Measurements from ENCODE around the gene LRWD1. TPM values are rescaled to one million over a fixed set of nuclear protein-coding genes. Genes with fewer than 3 reads are reported as not detected.

LRWD1 gene
- total and polyA plus RNA-seq, 9 of the 15 experiments (the other 6 are each of a cell fraction or from before 2014, with no cell fraction given), result 0.61 to 66.0 (median 33.2) TPM

- H3K9me3 ChIP-seq (replicated peaks; ENCODE audit: control insufficient read depth, insufficient read depth, low read depth, low read length), result no peaks in the 10 kb centered on the region
- 95% methylated on average over 35 of the region's 40 CpGs for WGBS (ENCODE audit: insufficient coverage, low coverage, missing lambda C conversion rate)
- H3K36me3 ChIP-seq (ENCODE audit: control insufficient read depth, insufficient read depth, low read length), result peaks cover 43% of the 10 kb centered on the region; the same call in 2 of the 3 replicates
- no peak overlapping the region for H2AFZ ChIP-seq (ENCODE audit: low read depth, low read length)
- in situ Hi-C loops (cut with MboI) (loop anchor here (25.0 kb wide), 2 partner anchors 105 to 205 kb away; partner anchors contain the start of genes POLR2J2, POLR2J3, SPDYE2 and SPDYE2B), intact Hi-C loops (cut with micrococcal nuclease) (no loop called here)
- ChIA-PET CTCF (ENCODE audit: low intra/inter-chr PET ratio) (no interaction called here), POLR2A (interaction anchor here (0.6 to 1.0 kb wide), 2 partner anchors 25 to 601 kb away, joined by 3 read pairs; no protein-coding TSS in a partner anchor)
- peaks cover 12% of the 10 kb centered on the region for H3K79me2 ChIP-seq (ENCODE audit: control insufficient read depth, insufficient read depth, low read length)
- no peak for TF ChIP-seq ZFX (CRISPR knock-in tag; IDR thresholded peaks at IDR 0.05)
- TF ChIP-seq ZNF696 (CRISPR knock-in tag; conservative IDR thresholded peaks at IDR 0.05), result no peak
- TF ChIP-seq DEAF1 (CRISPR knock-in tag; IDR thresholded peaks at IDR 0.05), result no peak
- no peak for TF ChIP-seq MBD2 (IDR thresholded peaks at IDR 0.05; ENCODE audit: borderline replicate concordance, low read depth)
- no peak for TF ChIP-seq FOXA3 (CRISPR knock-in tag; conservative IDR thresholded peaks at IDR 0.05 in 1 of 2, IDR thresholded peaks at IDR 0.05 in 1 of 2)
- no peak for TF ChIP-seq TEAD1 (CRISPR knock-in tag; IDR thresholded peaks at IDR 0.05)
- TF ChIP-seq NR3C1 (CRISPR knock-in tag; IDR thresholded peaks at IDR 0.05), result no peak
- peak; percentile 35; the same call in 1 of the 2 replicates for TF ChIP-seq RBFOX2 (IDR thresholded peaks at IDR 0.05; ENCODE audit: low read depth, low read length)
- no peak for TF ChIP-seq SP1 (CRISPR knock-in tag; IDR thresholded peaks at IDR 0.05)
- TF ChIP-seq POLR2G (IDR thresholded peaks at IDR 0.05; ENCODE audit: low read depth, low read length), result peak; percentile 42
- no peak for TF ChIP-seq ZFP91 (CRISPR knock-in tag; IDR thresholded peaks at IDR 0.05)
- TF ChIP-seq RBM22 (IDR thresholded peaks at IDR 0.05; ENCODE audit: low read depth, low read length, poor library complexity, severe bottlenecking), result peak; percentile 32
- no peaks in the 10 kb centered on the region for H3K27me3 ChIP-seq (ENCODE audit: control insufficient read depth in 2 of 2, insufficient read depth in 2 of 2, low read length in 2 of 2)
- peaks cover 0 to 29% of the 10 kb centered on the region in 2 experiments; a peak in 3 of 5 replicates for H3K4me1 ChIP-seq (replicated peaks in 1 of 2; ENCODE audit: control insufficient read depth in 2 of 2, insufficient read depth in 2 of 2, low read length in 2 of 2)
- ATAC-seq (no peak), FAIRE-seq (no peak), DNase-seq (ENCODE audit: extremely low read depth in 1 of 4, low spot score in 3 of 4) (no peak)
- no peak overlapping the region for H3K4me3 ChIP-seq
- H4K20me1 ChIP-seq (replicated peaks; ENCODE audit: control insufficient read depth, insufficient read depth, low read length), result no peaks in the 10 kb centered on the region
- no peak overlapping the region for H3K4me2 ChIP-seq (ENCODE audit: insufficient read depth, low read length)
- H3K27ac ChIP-seq (ENCODE audit: extremely low read depth, low read depth, low read length), result no peak overlapping the region; the same call in 2 of the 3 replicates
- peak overlapping the region in 1 of 2 experiments; percentile 37; a peak in 1 of 4 replicates for H3K9ac ChIP-seq (ENCODE audit: insufficient read depth in 1 of 2, low read depth in 2 of 2, low read length in 2 of 2)
- BruUV-seq (replicated peaks), result no TSS peak
- H3K9me1 ChIP-seq (ENCODE audit: control insufficient read depth, insufficient read depth, low read length), result peaks cover 3% of the 10 kb centered on the region
Observed at GRCh38 chr7:102457352-102457924, 7.3 kb upstream of the LRWD1 start.

Data from K562 (cell line).